HepG2 (cell line): ENCODE results near the gene TMEM204. TPM values are rescaled to one million over a fixed set of nuclear protein-coding genes. Genes with fewer than 3 reads are reported as not detected.

ENCODE experiments used
- ATAC-seq: fragments of 200-7000 bp; cut with Tn5 transposase; 3 replicates; pipeline ENCODE4 v1.9.1; 2020; ENCODE audit warnings: mild to moderate bottlenecking, moderate library complexity
- BruUV-seq: library from RNA; stranded (reverse); fragments of 400-500 nt; replicated peaks from 2 replicates; lab custom pipeline; 2021; lab: Mats Ljungman, UMichigan
- CTCF ChIA-PET: fragments of 300-600 bp; formaldehyde crosslinking; extraction: SDS; loops from one replicate; lab custom pipeline; 2021; ENCODE audit warnings: low total read pairs, inconsistent platforms, low intra/inter-chr PET ratio; lab: Yijun Ruan, JAX
- POLR2A ChIA-PET: fragments of 350-600 bp; sonication (Branson Sonifier 250); formaldehyde crosslinking; loops from one replicate; lab custom pipeline; 2020; ENCODE audit warnings: antibody characterized with exemption, inconsistent platforms; lab: Yijun Ruan, JAX
- DNase-seq: peaks from one replicate; pipeline ENCODE4 v3.0.0-alpha.2; 2015; ENCODE audit warnings: low spot score
- FAIRE-seq: peaks from 3 replicates; lab custom pipeline; 2011; peaks lifted over from hg19 to GRCh38; lab: Jason Lieb, UNC
- H2AFZ ChIP-seq: one replicate; pipeline ENCODE4 v1.6.1; 2011; ENCODE audit warnings: low read length, inconsistent platforms
- H3K27ac ChIP-seq: fragments of 300-600 bp; 3 replicates; pipeline ENCODE4 v1.8.0; 2011; ENCODE audit warnings: mixed run types, mild to moderate bottlenecking, mixed read lengths, low read length, inconsistent platforms; ENCODE audit not compliant: insufficient read depth; ENCODE audit errors: extremely low read length
- H3K27me3 ChIP-seq, 2 experiments: fragments of 200-600 bp in 1 of 2; 2 replicates in 1 of 2; 3 replicates in 1 of 2; pipeline versions ENCODE4 v1.6.0 to v1.8.0; 2011; ENCODE audit warnings: low read length in 2 of 2, mild to moderate bottlenecking in 2 of 2, moderate library complexity in 2 of 2, inconsistent platforms in 1 of 2; ENCODE audit not compliant: insufficient read depth in 2 of 2, control insufficient read depth in 1 of 2
- H3K36me3 ChIP-seq, 2 experiments: fragments of 200-600 bp in 1 of 2; replicated peaks in 1 of 2; 2 replicates in 1 of 2; 3 replicates in 1 of 2; pipeline versions ENCODE4 v1.5.1 to v1.8.0; 2011; ENCODE audit warnings: low read length in 2 of 2, inconsistent platforms in 1 of 2; ENCODE audit not compliant: insufficient read depth in 2 of 2, control insufficient read depth in 1 of 2
- H3K4me1 ChIP-seq: 2 replicates; pipeline ENCODE4 v1.5.1; 2012; ENCODE audit warnings: low read length, inconsistent platforms; ENCODE audit not compliant: insufficient read depth
- H3K4me2 ChIP-seq: 2 replicates; pipeline ENCODE4 v1.6.0; 2011; ENCODE audit warnings: low read depth, low read length, inconsistent platforms
- H3K4me3 ChIP-seq, 3 experiments: fragments of 200-600 bp in 1 of 3; sonication (generic), shearing (Covaris generic) in 1 of 3; replicated peaks in 1 of 3; 2 replicates each; pipeline ENCODE4 v1.5.1; 2011 to 2016; ENCODE audit warnings: low read length in 3 of 3, inconsistent platforms in 2 of 3, low read depth in 2 of 3, mild to moderate bottlenecking in 2 of 3, control low read depth in 1 of 3, mixed read lengths in 1 of 3; ENCODE audit not compliant: insufficient read depth in 1 of 3
- H3K79me2 ChIP-seq: one replicate; pipeline ENCODE4 v1.6.1; 2011; ENCODE audit warnings: low read length, inconsistent platforms; ENCODE audit not compliant: insufficient read depth
- H3K9ac ChIP-seq: 2 replicates; pipeline ENCODE4 v1.6.0; 2011; ENCODE audit warnings: mild to moderate bottlenecking, low read depth, low read length, inconsistent platforms; ENCODE audit not compliant: insufficient read depth
- H3K9me3 ChIP-seq: 2 replicates; pipeline ENCODE4 v1.5.1; 2012; ENCODE audit warnings: mild to moderate bottlenecking, low read length
- H4K20me1 ChIP-seq: 2 replicates; pipeline ENCODE4 v1.6.0; 2011; ENCODE audit warnings: inconsistent platforms, mild to moderate bottlenecking, low read length, moderate library complexity; ENCODE audit not compliant: insufficient read depth
- GABPA ChIP-seq, 2 experiments: IDR thresholded peaks; 2 replicates each; pipeline ENCODE4 v1.6.1; 2011 to 2016; ENCODE audit warnings: low read depth in 2 of 2, low read length in 1 of 2, missing biosample characterization in 1 of 2, missing genetic modification characterization in 1 of 2
- JUND ChIP-seq: sonication (generic); formaldehyde crosslinking; IDR thresholded peaks from 2 replicates; pipeline ENCODE4 v1.8.0; 2022; ENCODE audit warnings: mild to moderate bottlenecking, missing genetic modification reagents
- NFE2L2 ChIP-seq: fragments of 150-350 bp; IDR thresholded peaks from 2 replicates; pipeline ENCODE4 v1.6.1; 2014; ENCODE audit warnings: low read length
- PLRG1 ChIP-seq: fragments of 450-650 bp; conservative IDR thresholded peaks from 2 replicates; pipeline ENCODE4 v1.6.1; 2016
- POGK ChIP-seq: sonication (generic); formaldehyde crosslinking; conservative IDR thresholded peaks from 2 replicates; pipeline ENCODE4 v1.8.0; 2022; ENCODE audit warnings: mild to moderate bottlenecking, moderate library complexity, missing genetic modification reagents
- ZNF10 ChIP-seq: sonication (generic); formaldehyde crosslinking; IDR thresholded peaks from 2 replicates; pipeline ENCODE4 v1.4.0; 2020; ENCODE audit warnings: mild to moderate bottlenecking, low read depth, missing genetic modification reagents, borderline replicate concordance
- ZNF235 ChIP-seq: sonication (generic); formaldehyde crosslinking; IDR thresholded peaks from 2 replicates; pipeline ENCODE4 v1.8.1; 2023; ENCODE audit warnings: mild to moderate bottlenecking, missing genetic modification reagents, borderline replicate concordance
- ZNF275 ChIP-seq: sonication (generic); formaldehyde crosslinking; IDR thresholded peaks from 2 replicates; pipeline ENCODE4 v1.8.0; 2022; ENCODE audit warnings: missing genetic modification reagents, mild to moderate bottlenecking, inconsistent platforms, borderline replicate concordance
- ZNF382 ChIP-seq: sonication (generic); formaldehyde crosslinking; IDR thresholded peaks from 2 replicates; pipeline ENCODE4 v1.5.0; 2020; ENCODE audit warnings: missing genetic modification reagents, mild to moderate bottlenecking, borderline replicate concordance
- ZNF720 ChIP-seq: sonication (generic); formaldehyde crosslinking; IDR thresholded peaks from 2 replicates; pipeline ENCODE4 v1.4.0; 2020; ENCODE audit warnings: missing genetic modification reagents
- WGBS: methylation state at CpG from one replicate; pipeline ENCODE4 v1.1.6; 2017; ENCODE audit warnings: low lambda C conversion rate; 5-methylcytosine and 5-hydroxymethylcytosine counted together
- in situ Hi-C: cut with HindIII; loops from 2 replicates; pipeline ENCODE4 v1.10.0; 2017; ENCODE audit warnings: low pct_unique_long_range_greater_than_20kb; ENCODE audit not compliant: extremely low pct_ligation_motif_present
- intact Hi-C: fragments of 100-400 bp; cut with micrococcal nuclease; formaldehyde crosslinking; loops from one replicate; pipeline ENCODE4 v1.10.0; 2022; ENCODE audit not compliant: unreplicated experiment
- polyA plus RNA-seq, 8 experiments: library from polyadenylated mRNA; depleted of rRNA in 3 of 8; stranded (reverse) in 7 of 8; unstranded in 1 of 8; fragments of >200 nt; fragmentation: Illumina TruSeq in 4 of 8; extraction: Trizol in 4 of 8; gene quantifications; 2 replicates each; pipeline versions ENCODE4 v1.2.1 to v1.2.3, GENCODE V29; 2011 to 2016; ENCODE audit warnings: low read depth in 4 of 8, missing spikeins in 1 of 8, mixed read lengths in 1 of 8; ENCODE audit not compliant: insufficient read depth in 1 of 8
- total RNA-seq, 5 experiments: library from RNA; depleted of rRNA; stranded (reverse); fragments of >200 nt; fragmentation: Illumina TruSeq; extraction: Trizol; gene quantifications; 2 replicates each; pipeline ENCODE4 v1.2.3, GENCODE V29; 2016; ENCODE audit warnings: low read depth in 1 of 5
- TF ChIP-seq, protein P1 (sequence below): sonication (generic); formaldehyde crosslinking; IDR thresholded peaks from 2 replicates; pipeline ENCODE4 v1.5.0; 2020; ENCODE audit warnings: mild to moderate bottlenecking, missing genetic modification reagents

Gene TMEM204
- total and polyA plus RNA-seq, 2 of the 13 experiments (the other 11 are each of a cell fraction or from before 2014, with no cell fraction given) = not detected

GRCh38 chr16:1514507-1514906, 19.0 kb upstream of the TMEM204 start:
- Histone ChIP-seq H3K4me1 (no peaks in the 10 kb centered on the region), H3K36me3 (peaks cover 0 to 4% of the 10 kb centered on the region in 2 experiments; a peak in 1 of 5 replicates), H3K79me2 (no peaks in the 10 kb centered on the region), H2AFZ (no peak overlapping the region), H4K20me1 (no peaks in the 10 kb centered on the region), H3K9ac (no peak overlapping the region), H3K27ac (no peak overlapping the region), H3K4me3 (no peak overlapping the region), H3K27me3 (no peaks in the 10 kb centered on the region), H3K9me3 (no peaks in the 10 kb centered on the region), H3K4me2 (no peak overlapping the region)
- TF ChIP-seq ZNF275 = no peak
- TF ChIP-seq JUND (CRISPR knock-in tag) = no peak
- no peak for TF ChIP-seq ZNF235 (CRISPR knock-in tag)
- no peak for TF ChIP-seq POGK (CRISPR knock-in tag)
- no peak for TF ChIP-seq GABPA (IDR thresholded peaks at IDR 0.05; ENCODE audit: low read depth, low read length)
- TF ChIP-seq GABPA (CRISPR knock-in tag; IDR thresholded peaks at IDR 0.05; ENCODE audit: low read depth) = no peak
- no peak for TF ChIP-seq ZNF720 (CRISPR knock-in tag)
- TF ChIP-seq ZNF10 = no peak
- no peak for TF ChIP-seq ZNF382 (CRISPR knock-in tag)
- no peak for TF ChIP-seq NFE2L2
- TF ChIP-seq, protein P1, sequence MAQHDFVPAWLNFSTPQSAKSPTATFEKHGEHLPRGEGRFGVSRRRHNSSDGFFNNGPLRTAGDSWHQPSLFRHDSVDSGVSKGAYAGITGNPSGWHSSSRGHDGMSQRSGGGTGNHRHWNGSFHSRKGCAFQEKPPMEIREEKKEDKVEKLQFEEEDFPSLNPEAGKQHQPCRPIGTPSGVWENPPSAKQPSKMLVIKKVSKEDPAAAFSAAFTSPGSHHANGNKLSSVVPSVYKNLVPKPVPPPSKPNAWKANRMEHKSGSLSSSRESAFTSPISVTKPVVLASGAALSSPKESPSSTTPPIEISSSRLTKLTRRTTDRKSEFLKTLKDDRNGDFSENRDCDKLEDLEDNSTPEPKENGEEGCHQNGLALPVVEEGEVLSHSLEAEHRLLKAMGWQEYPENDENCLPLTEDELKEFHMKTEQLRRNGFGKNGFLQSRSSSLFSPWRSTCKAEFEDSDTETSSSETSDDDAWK (CRISPR knock-in tag) = no peak
- TF ChIP-seq PLRG1 = no peak
- BruUV-seq = no TSS peak
- in situ Hi-C loops (no loop called here), intact Hi-C loops (no loop called here)
- FAIRE-seq (no peak), DNase-seq (no peak), ATAC-seq (no peak)
- WGBS = 96% methylated on average over 3 of the region's 3 CpGs
- ChIA-PET POLR2A (no interaction called here), CTCF (no interaction called here)
